Measurements from ENCODE around the gene MAML1.

GRCh38 chr5:179734536-179735164 is 2.0 kb downstream of the MAML1 start:
- TF ChIP-seq CTCF (IDR thresholded peaks at IDR 0.05) (no peak), POLR2A (IDR thresholded peaks at IDR 0.05) (no peak)
